ENCODE measurements around the gene SLC7A8.

DNA sequence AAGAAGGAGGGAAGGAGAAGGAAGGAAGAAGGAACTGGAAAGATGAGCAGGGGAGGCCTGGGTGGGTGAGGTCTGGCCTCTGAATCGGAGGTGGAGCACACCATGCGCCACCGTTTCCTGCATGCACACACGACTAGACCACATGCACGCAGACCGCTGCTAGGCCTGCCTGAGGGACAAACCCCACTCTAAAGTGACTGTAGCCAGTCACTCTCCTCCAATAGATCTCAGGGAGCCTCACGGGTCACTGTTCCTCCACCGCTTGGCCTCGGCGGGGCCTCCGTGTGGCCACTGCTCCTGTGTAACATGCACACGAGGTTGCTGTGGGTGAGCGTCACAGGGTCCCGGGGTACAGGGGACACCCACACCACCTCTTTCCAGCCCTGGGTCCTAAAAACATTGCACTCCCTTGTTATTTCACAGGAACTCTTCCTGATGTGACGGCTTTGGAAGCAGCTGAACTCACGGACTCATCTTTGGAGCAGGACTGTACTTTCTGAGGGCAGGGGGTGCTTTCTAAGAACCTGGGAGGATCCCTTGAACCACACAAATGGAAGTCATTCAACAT lies 46.8 kb downstream of the SLC7A8 start:
- TF ChIP-seq, protein P1, sequence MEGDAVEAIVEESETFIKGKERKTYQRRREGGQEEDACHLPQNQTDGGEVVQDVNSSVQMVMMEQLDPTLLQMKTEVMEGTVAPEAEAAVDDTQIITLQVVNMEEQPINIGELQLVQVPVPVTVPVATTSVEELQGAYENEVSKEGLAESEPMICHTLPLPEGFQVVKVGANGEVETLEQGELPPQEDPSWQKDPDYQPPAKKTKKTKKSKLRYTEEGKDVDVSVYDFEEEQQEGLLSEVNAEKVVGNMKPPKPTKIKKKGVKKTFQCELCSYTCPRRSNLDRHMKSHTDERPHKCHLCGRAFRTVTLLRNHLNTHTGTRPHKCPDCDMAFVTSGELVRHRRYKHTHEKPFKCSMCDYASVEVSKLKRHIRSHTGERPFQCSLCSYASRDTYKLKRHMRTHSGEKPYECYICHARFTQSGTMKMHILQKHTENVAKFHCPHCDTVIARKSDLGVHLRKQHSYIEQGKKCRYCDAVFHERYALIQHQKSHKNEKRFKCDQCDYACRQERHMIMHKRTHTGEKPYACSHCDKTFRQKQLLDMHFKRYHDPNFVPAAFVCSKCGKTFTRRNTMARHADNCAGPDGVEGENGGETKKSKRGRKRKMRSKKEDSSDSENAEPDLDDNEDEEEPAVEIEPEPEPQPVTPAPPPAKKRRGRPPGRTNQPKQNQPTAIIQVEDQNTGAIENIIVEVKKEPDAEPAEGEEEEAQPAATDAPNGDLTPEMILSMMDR (IDR thresholded peaks at IDR 0.05): no peak
- TF ChIP-seq POLR2A (IDR thresholded peaks at IDR 0.05): no peak
